Smooth muscle cell of the coronary artery (primary cell): ENCODE data around the gene DCAF6. TPM values are rescaled to one million over a fixed set of nuclear protein-coding genes. Genes with fewer than 3 reads are reported as not detected.

Experiments used
- total RNA-seq: library from RNA; depleted of rRNA; stranded (reverse); fragments of >200 nt; gene quantifications from 2 replicates; pipeline ENCODE4 v1.2.3, GENCODE V29; 2014; ENCODE audit warnings: low replicate concordance

The DCAF6 gene
- 47.3 and 70.4 TPM in 2 replicates for total RNA-seq

GRCh38 chr1:167936068-167936929, at the start of gene DCAF6:
TSS of gene DCAF6 (plus strand) at chr1:167936683. CDS start at chr1:167936912, 229 bp downstream.

GRCh38 chr1:167913895-167914496, 22.5 kb upstream of the DCAF6 start, which contains the start of gene ADCY10:
TSS of gene ADCY10 (minus strand) at chr1:167914134. CDS start at chr1:167905140, 8,994 bp downstream.

GRCh38 chr1:167936930-167937708, 636 bp downstream of the DCAF6 start, which contains the start of gene MPC2:
TSS of gene MPC2 (minus strand) at chr1:167937072. CDS start at chr1:167935841, 1,231 bp downstream.

Other genes with a start within 250 kb of the DCAF6 start
- gene MPZL1, start 214.7 kb upstream of the DCAF6 start, total RNA-seq = 78.5 and 90.7 TPM in 2 replicates
- gene ADCY10, start 22.5 kb upstream of the DCAF6 start, total RNA-seq = under 0.01 and 0.12 TPM in 2 replicates
- gene MPC2, start 389 bp downstream of the DCAF6 start, total RNA-seq = 19.7 and 36.1 TPM in 2 replicates
- 14.3 and 20.0 TPM in 2 replicates for gene GPR161, start 200.2 kb downstream of the DCAF6 start, total RNA-seq
- 36.7 and 61.2 TPM in 2 replicates for gene TIPRL, start 242.3 kb downstream of the DCAF6 start, total RNA-seq